Nucleus accumbens (tissue), 56 donors: ENCODE measurements around the gene CNIH1.

Experiments
- DNase-seq, 56 donors: peaks; one replicate each; lab custom pipeline; 2025; lab: John Stamatoyannopoulos, UW

CNIH1 gene

GRCh38 chr14:54440873-54441868 lies at the start of gene CNIH1:
TSS of gene CNIH1 (minus strand) at chr14:54441374. CDS start at chr14:54441327, 47 bp downstream.
- peak in 55 of 56 donors; percentile 26 to 93 (median 86) for DNase-seq

GRCh38 chr14:54490445-54491175 lies 49.4 kb upstream of the CNIH1 start:
- no peak for DNase-seq

- no peak for DNase-seq
Observed at GRCh38 chr14:54489731-54490444, 48.7 kb upstream of the CNIH1 start.

GRCh38 chr14:54489318-54489683 lies 48.1 kb upstream of the CNIH1 start:
- no peak for DNase-seq

GRCh38 chr14:54488646-54489317 lies 47.6 kb upstream of the CNIH1 start, which contains the start of gene GMFB:
TSS of gene GMFB (minus strand) at chr14:54488980. CDS start at chr14:54488927, 53 bp downstream.
- peak; percentile 7 to 92 (median 81) for DNase-seq

- no peak for DNase-seq
Observed at GRCh38 chr14:54488318-54488645, 47.1 kb upstream of the CNIH1 start.

GRCh38 chr14:54487771-54488170 lies 46.6 kb upstream of the CNIH1 start:
- no peak for DNase-seq

- no peak for DNase-seq
Observed at GRCh38 chr14:54486685-54487084, 45.5 kb upstream of the CNIH1 start.

- DNase-seq: no peak
Observed at GRCh38 chr14:54483846-54484245, 42.7 kb upstream of the CNIH1 start.

- DNase-seq: no peak
Observed at GRCh38 chr14:54483073-54483745, 42.0 kb upstream of the CNIH1 start.

- DNase-seq: no peak
Observed at GRCh38 chr14:54481695-54482094, 40.5 kb upstream of the CNIH1 start.

GRCh38 chr14:54480830-54481562 lies 39.8 kb upstream of the CNIH1 start:
- DNase-seq: no peak

- DNase-seq: no peak
Observed at GRCh38 chr14:54478636-54479215, 37.6 kb upstream of the CNIH1 start.

GRCh38 chr14:54475911-54476310 lies 34.7 kb upstream of the CNIH1 start:
- DNase-seq: no peak

- no peak for DNase-seq
Observed at GRCh38 chr14:54475187-54475899, 34.2 kb upstream of the CNIH1 start.

GRCh38 chr14:54474232-54474793 lies 33.1 kb upstream of the CNIH1 start:
- DNase-seq: no peak

GRCh38 chr14:54472315-54472714 lies 31.1 kb upstream of the CNIH1 start:
- no peak for DNase-seq

GRCh38 chr14:54471641-54472040 lies 30.5 kb upstream of the CNIH1 start:
- DNase-seq: no peak
